Left forelimb (tissue), 1 donor: ENCODE data around the gene SDCCAG8.
"Not testable (repeated sequence)": the region's sequence is repeated elsewhere in the genome, so short reads cannot be mapped to it uniquely, and the experiment has no call there.

Source experiments
- DNase-seq: peaks from one replicate; pipeline ENCODE4 v3.0.0-alpha.2; 2018; ENCODE audit warnings: low spot score

The SDCCAG8 gene

DNA sequence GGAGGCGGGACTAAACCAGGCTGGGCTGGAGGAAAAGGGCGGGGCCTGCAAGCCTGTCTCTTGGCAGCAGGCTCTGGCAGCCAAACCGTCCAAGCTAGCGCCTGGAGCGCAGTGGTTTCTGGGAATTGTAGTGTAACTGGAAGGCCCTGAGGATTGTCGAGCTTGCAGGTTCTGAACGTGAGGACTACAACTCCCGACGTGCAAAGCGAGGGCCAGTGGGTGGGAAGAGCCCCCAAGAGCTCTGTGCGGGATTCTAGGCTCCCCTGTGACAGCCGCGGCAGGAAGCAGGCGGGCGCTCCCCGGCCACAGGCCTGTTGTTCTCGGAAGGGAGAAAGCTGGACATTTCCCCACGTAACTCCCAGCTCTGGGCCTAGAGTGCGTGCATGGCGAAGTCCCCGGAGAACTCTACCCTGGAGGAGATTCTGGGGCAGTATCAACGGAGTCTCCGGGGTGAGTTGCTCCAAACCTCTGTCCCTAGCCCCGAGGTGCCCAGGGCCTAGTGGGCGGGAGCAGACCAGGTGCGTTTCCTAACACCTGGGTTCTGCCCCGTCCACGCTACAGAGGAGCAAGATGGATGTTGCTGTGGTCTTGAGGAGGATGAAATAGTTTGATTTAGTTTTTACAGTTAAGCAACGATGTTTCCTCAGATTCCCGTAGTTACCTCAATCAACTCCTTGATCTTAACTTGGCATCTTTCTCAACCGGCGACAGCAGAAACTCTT lies at the start of gene SDCCAG8:
TSS of gene SDCCAG8 (plus strand) at position 251 of the 722 bp plus-strand sequence. CDS start at position 384, 133 bp downstream.
- DNase-seq, result peak; percentile 98

DNA sequence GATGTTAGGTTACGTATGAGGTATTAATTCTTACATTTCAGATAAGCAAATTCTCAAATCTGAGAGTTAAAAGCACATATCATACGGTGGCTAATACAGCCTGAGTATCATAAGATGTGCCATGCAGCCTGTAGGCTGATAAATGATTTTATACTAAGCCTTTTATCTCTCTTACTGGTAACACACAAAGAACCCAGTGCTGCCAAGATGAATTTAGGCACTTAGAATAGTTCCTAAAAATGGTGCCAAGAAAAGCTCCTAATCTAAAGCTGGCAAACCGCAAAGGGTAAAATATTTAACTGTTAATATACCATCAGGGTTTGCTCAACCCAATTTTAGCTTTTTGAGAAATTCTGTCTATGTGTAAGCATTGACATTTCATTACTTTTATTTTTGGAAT lies 43.9 kb upstream of the SDCCAG8 start:
- not testable (repeated sequence) for DNase-seq

DNA sequence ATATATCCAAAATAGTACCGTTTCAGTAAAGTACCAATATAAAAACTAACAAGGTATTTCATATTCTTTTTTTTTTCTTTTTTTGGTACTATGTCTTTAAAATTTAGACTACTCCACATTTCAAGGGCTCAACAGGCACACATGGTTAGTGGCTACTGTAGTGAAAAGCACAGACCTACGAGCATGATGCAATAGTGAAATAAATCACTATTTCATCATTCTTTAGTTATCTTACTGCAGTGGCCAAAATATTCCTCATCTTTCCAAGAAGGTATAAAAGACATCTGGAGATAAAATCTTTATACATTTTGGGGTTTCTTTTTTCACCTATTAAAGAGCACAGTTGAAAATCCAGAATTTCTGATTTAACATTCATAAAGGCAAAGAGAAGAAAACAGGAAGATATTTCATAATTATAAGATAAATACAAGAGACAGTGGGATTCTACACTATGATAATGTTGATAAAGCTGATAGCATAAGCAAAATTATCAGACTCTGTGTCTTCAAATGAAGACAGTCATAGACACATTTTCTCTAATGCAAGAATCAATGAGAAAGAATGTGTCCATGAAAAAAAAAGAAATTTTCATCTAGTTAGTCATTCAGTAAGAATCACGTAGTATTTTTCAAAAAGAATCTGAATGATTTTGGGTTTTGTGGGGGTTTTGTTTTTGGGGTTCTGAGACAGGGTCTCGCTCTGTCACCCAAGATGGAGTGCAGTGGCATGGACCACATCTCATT lies 42.6 kb upstream of the SDCCAG8 start:
- DNase-seq, result no peak

DNA sequence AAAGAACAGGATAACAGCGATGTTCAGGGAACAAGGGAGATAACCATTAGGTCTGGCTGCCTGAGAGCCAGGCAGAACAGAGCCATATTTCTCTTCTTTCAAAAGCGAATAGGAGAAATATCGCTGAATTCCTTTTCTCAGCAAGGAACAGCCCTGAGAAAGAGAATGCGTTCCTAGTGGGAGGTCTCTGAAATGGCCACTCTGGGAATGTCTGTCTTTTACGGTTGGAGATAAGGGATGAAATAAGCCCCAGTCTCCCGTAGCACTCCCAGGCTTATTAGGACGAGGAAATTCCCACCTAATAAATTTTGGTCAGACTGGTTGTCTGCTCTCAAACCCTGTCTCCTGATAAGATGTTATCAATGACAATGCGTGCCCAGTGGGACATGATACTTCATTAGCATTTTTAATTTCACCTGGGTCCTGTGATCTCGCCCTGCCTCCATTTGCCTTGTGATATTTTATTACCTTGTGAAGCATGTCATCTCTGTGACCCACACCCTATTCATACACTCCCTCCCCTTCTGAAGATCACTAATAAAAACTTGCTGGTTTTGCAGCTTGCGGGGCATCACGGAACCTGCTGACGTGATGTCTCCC lies 40.5 kb upstream of the SDCCAG8 start:
- not testable (repeated sequence) for DNase-seq

DNA sequence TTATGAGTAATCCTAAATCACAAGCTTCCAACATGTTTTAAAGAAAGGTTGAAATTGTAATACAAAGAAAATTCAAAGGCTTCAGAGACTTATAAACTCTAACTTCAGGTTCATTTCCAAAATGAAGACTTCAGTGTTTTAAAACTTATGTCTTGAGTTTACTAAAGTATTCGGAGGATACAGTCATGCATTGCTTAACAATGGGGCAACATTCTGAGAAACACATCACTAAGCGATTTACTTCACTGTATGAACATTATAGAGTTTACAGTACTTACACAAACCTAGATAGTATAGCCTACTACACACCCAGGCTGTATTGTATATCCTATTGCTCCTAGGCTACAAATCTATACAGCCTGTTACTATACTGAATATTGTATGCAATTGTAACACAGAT lies 39.1 kb upstream of the SDCCAG8 start:
- no peak for DNase-seq

DNA sequence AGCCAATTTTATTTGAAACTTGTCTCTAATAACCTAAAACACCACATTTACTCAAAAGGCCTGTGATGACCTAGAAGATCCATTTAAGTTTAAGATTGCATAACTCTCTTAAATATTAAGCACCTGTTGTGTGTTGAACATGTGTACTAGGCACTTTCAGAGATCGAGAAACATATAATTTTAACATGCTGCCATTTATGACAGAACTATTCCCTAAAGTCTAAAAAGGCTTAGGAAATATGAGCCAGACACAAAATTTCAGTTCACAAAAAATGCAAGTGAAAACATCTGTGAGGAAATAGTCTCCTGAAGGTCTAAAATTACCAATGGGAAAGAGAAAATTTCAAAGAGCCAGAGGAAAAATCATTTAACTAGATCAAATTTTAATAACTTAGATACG lies 38.5 kb upstream of the SDCCAG8 start:
- no peak for DNase-seq

DNA sequence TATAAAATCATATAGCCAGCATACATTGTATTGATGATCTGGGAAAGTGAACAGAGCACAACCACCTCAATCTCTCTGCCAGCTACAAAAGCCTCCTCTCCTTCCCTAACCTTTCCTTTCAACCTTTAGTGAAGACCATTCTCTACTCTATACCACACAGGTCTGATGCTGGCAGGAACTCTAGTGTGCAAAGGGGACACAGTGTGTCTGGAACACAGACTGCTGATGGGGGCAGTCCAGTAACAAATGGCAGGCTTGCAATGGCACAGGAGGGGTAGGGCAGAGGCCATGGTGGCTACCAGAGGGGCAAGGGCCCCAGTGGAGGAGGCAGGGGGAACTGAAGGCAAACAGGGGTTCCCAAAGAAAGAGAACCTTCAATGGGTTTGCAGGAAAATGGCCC lies 37.8 kb upstream of the SDCCAG8 start:
- DNase-seq, result no peak

DNA sequence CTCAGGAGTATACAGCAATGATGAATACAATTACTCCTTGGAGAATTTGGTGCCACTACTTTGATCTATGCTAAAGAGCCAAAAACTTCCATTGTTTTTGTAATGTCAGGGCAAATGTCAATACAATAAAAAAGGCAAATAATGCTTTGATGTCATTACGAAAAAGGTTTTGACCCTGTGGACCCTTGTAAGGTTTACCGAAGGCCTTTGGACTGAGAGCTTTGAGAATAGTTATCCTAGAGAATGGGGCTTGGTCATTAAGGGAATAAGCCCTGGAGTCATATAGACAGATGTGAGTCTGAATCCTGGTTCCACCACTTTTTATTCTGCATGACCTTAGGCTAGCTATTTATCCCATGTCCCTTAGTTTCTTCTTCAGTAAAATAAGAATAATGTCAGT lies 28.2 kb upstream of the SDCCAG8 start:
- DNase-seq, result no peak

DNA sequence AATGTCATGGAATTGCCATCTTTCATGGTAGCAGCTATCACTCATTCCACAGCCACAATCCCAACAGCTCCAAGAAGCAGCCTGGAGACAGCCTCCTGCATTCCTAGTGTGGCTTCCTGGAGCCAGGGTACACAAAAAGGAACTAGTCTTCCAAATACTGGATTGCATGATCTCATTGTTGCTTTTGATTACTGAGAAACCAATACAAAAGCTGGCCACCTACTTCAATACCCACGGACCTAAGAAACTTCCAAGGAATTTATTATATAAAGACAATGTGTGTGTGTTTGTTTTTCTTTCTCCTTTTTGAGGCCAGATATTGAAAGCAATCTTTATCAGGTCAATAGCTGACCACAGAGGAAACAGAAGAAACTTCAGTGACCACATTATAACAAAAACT lies 26.3 kb upstream of the SDCCAG8 start:
- no peak for DNase-seq

DNA sequence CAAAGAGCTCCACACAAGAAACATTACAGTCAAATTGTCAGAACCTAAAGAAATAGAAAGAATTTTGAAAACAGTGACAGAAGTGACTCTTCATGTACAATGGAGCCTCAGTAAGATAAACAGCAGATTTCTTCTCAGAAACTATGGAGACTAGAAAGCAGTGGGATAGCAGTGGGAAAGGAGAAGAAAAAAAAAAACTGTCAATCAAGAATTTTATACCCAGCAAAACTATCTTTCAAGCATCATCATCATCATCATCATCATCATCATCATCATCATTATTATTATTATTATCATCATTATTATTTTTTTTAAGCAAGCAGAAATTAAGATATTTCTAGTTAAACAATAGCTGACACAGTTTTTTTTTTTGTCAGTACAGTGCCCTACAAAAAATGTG lies 24.9 kb upstream of the SDCCAG8 start:
- DNase-seq, result no peak

DNA sequence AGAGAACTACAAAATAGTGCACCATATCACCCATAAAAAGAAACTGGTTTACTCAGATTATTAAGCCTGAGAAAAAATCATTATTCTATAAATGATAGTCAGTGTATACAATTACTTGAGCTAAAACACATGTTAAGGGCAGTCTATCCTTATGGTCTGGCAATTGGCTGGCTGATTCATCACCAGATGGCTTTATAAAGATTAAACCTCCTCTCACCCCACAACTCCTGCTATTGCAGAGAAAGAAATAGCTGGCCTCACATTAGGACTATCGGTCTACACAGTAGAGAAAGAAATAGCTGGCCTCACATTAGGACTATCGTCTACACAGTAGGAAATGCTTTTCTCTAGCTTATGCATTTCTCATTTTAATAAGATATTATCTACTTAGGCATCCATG lies 21.9 kb upstream of the SDCCAG8 start:
- DNase-seq, result no peak

DNA sequence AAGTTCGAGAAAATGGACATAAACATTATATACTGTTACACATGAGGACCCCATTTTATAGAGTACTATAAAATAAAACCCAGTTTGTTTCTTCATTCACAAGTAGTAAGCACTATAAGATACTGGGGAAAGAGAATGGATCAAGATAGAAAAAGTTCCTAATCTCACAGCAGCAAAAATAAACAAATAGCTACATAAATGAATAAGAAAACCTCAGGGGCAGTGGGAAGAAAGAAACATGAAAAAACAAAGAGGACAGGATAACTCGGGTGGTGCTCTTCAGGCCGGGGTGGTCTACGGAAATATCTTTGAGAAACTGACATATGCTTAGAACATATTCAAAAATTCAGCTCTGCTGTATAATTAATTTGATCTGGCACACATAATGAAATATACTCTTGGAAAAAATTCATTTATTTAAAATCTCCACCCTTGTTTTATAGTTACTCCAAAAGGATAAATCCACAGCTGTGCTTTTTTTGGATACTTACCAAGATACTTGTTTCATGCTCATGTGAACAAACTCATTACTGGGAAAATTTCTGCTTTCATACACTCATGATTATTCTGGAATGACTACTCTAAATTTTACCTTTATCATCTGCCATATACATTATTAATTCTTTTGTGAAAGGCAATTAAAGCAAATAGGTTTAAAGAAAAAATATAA lies 20.7 kb upstream of the SDCCAG8 start:
- DNase-seq, result no peak

DNA sequence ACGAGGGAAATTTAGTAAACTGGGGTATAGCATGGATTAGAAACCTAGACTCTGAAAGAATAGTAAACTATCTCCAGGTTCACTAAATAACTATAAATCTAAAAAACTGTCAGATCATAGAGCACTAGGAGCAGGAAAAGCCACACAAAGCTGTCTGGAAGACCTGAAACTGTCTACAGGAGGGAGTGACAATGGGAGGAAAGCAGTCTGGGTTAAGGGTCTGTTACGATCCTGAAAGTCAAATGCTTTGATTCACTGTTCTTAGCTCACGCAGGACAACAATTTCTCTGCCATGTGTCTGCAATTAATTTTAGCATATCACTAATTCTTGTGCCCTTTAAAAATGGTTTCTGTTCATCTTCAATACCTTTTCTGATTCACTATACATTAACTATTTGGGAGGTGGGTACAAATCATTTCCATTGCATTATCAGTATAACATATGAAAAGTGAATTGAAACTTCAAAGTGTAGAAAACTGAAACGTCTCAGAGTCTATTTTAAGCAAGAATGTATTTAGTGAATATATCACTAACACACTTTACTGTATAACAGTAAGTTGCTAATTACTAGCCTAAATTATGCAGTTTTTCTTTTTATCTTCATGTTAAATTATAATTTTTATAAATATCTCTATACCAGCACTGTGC lies 19.1 kb upstream of the SDCCAG8 start:
- no peak for DNase-seq

DNA sequence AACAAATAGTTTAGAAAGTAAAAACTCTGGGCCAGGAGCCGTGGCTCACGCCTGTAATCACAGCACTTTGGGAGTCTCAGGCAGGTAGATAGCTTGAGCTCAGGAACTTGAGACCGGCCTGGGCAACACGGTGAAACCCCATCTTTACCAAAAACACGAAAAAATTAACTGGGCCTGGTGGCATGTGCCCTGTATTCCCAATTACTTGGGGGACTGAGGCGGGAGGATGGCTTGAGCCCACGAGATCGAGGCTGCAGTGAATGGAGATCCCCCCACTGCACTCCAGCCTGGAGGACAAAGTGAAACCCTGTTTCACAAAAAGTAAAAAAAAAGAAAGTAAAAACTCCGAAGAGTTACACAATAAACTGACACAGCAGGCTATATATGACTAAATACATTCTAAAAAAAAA lies 11.4 kb upstream of the SDCCAG8 start:
- DNase-seq, result no peak

DNA sequence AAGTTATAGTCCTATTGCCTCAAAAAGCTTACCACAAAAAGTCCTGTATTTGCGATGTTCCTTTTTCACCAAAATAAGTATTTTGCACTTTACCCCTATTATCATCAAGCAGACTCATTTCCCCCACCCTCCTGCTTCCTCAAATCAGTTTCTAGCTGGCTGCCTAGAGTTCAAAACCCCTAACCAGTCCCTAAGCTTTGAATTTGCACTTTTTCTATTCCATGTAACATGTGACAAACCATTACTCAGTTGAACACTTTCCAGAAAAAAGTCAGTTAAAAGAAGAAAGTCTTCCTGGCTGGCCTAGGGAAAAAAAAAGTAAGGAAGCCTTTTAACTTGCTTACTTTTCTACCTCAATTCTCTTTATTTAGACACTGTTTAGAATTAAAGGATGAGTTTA lies 8.9 kb upstream of the SDCCAG8 start:
- DNase-seq, result no peak

DNA sequence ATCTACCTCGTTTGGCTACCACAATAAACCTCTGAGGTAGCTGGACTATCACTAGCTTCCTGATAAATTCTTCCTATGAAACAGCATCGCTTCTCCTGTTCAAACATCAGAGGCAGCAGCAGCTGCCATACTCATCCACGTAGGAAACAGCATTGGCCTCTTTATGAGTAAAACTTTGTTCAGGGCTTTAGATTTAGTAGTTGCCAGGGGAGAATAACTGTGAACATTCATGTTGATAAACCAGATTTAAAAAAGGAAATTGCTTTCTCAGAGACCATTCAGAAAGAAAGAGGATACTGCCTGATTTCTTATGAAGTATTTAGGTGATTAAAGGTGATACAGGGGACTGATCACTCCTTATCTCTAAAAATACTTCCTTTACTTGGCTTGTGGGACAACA lies 7.9 kb upstream of the SDCCAG8 start:
- no peak for DNase-seq

DNA sequence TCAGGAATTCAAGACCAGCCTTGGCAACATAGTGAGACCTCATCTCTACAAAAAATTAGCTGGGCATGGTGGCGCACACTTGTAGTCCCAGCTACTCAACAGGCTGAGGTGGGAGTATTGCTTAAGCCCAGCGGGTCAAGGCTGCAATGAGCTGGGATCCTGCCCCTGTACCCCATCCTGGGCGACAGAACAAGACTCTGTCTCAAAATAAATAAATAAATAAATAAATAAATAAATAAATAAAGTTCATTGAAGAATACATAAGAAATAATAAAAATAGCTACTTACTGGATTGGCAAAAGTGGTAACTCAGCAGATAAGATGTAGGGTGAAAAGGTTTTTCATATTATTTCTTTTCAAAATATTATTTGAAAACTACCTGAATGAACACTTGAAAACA lies 6.6 kb upstream of the SDCCAG8 start:
- DNase-seq, result no peak

DNA sequence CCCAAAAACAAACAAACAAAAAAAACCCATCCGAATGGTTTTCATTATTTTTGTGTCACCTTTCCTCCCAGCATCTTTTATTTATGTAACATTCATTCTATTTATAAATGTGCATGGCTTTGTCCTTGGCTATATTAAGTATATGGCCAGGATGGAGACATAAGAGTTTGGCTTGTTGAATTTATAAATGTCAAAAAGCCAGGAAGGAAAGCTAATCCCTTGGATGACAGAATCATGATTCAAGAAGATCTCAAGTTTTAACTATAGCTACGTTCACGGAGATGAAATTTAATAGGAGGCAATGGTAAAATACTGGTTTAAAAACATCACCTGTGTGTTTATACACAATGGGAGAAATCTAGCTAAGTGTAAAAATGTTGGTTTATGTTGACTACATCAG lies 5.7 kb upstream of the SDCCAG8 start:
- no peak for DNase-seq

DNA sequence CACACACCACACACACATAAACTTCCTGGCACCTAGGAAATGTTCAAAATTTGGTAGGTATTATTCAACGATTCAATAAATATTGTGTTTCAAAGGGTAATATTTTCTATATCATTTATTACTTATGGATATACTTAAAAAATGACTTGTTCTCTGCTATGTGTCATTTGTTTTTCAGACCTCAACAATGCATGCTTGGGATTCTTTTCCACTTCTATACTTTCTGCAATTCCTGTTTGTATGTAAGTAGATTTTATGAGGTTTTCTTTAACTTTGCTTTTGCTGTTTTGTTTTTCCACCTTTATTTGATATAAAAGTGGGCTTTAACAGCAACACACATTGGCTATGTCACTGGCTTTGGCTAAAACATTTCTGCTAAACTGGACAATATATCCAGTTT lies 4.3 kb upstream of the SDCCAG8 start:
- no peak for DNase-seq

DNA sequence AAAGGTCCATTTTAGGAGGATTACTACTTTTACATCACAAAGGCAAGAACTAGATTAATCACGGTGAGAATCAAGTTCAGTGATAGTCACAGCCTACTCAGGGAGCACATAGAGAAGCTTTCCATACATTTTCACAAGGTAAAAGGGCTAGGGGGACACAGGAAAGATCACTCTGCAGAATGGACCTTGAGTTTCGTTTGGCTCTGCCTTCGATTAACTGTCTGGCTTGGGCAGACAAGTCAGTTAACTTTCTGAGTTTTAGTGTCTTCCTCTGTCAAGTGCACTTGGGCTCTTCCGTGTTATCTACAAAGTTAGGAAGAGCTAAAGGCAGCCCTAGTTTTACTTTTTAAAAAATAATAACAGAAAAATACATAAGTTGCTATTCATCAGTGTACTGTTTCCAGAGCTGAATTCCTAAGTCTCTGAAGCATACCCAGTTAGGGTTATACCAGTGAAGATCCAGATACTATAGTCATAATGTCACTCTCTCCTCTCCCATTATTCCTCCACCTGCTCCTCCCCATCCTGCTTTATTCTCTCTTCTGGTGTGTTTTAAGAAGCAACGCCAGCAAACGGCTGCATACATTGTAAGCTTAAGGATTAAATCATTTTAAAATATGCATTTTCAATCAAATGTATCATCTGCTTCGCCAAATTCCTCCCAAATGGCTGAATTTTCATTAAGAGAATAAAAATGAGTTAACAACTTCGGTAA lies 2.5 kb upstream of the SDCCAG8 start:
- no peak for DNase-seq

DNA sequence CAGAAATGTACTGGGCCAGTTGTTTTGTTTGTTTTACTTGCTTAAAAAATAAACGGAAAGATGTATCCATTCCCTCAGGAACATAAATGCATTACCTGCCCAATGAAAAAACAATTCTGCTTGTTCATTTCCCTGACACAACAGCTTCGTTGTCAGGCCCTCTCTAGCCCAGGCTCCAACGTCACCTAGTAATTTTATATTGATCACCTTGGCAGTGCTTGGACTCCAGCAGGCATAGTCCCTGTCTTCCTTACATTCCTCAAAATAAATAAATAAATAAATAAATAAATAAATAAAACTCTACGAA lies 2.0 kb upstream of the SDCCAG8 start:
- DNase-seq, result no peak
